GM18873 (cell line): ENCODE data around the gene NUTM2D.
"Not testable (repeated sequence)": the region's sequence is repeated elsewhere in the genome, so short reads cannot be mapped to it uniquely, and the experiment has no call there.

Source experiments
- ATAC-seq: cut with Tn5 transposase; IDR thresholded peaks from one replicate; pipeline ENCODE4 v1.9.1; 2021; ENCODE audit warnings: mild to moderate bottlenecking, moderate library complexity, moderate number of reproducible peaks; ENCODE audit not compliant: unreplicated experiment, low FRiP score

The NUTM2D gene

GRCh38 chr10:87357444-87357843, at the start of gene NUTM2D:
Gene NUTM2D, plus strand, starts transcription at chr10:87357744. Its CDS starts 522 bp downstream, at chr10:87358266.
- not testable (repeated sequence) for ATAC-seq

GRCh38 chr10:87308702-87309101, 48.8 kb upstream of the NUTM2D start:
- ATAC-seq, result not testable (repeated sequence)

- ATAC-seq, result not testable (repeated sequence)
Observed at GRCh38 chr10:87309657-87310056, 47.9 kb upstream of the NUTM2D start.

- ATAC-seq, result not testable (repeated sequence)
Observed at GRCh38 chr10:87311521-87311920, 46.0 kb upstream of the NUTM2D start.

- not testable (repeated sequence) for ATAC-seq
Observed at GRCh38 chr10:87313649-87314359, 43.7 kb upstream of the NUTM2D start.

- ATAC-seq, result not testable (repeated sequence)
Observed at GRCh38 chr10:87314360-87314973, 43.1 kb upstream of the NUTM2D start.

GRCh38 chr10:87321505-87321904, 36.0 kb upstream of the NUTM2D start:
- not testable (repeated sequence) for ATAC-seq

GRCh38 chr10:87324559-87324958, 33.0 kb upstream of the NUTM2D start:
- not testable (repeated sequence) for ATAC-seq

- not testable (repeated sequence) for ATAC-seq
Observed at GRCh38 chr10:87327958-87328357, 29.6 kb upstream of the NUTM2D start.

- ATAC-seq, result not testable (repeated sequence)
Observed at GRCh38 chr10:87329131-87329530, 28.4 kb upstream of the NUTM2D start.

- ATAC-seq, result not testable (repeated sequence)
Observed at GRCh38 chr10:87332687-87333086, 24.9 kb upstream of the NUTM2D start.

- ATAC-seq, result not testable (repeated sequence)
Observed at GRCh38 chr10:87340411-87340810, 17.1 kb upstream of the NUTM2D start.

- peak; percentile 10 for ATAC-seq
Observed at GRCh38 chr10:87341546-87342142, 15.9 kb upstream of the NUTM2D start.

GRCh38 chr10:87342249-87342710, 15.3 kb upstream of the NUTM2D start:
- ATAC-seq, result peak; percentile 90

- ATAC-seq, result peak; percentile 66
Observed at GRCh38 chr10:87342711-87343258, 14.8 kb upstream of the NUTM2D start.

- ATAC-seq, result not testable (repeated sequence)
Observed at GRCh38 chr10:87345743-87346142, 11.8 kb upstream of the NUTM2D start.

GRCh38 chr10:87350161-87350560, 7.4 kb upstream of the NUTM2D start:
- not testable (repeated sequence) for ATAC-seq

- not testable (repeated sequence) for ATAC-seq
Observed at GRCh38 chr10:87352825-87353224, 4.7 kb upstream of the NUTM2D start.

GRCh38 chr10:87355110-87355509, 2.4 kb upstream of the NUTM2D start:
- not testable (repeated sequence) for ATAC-seq

GRCh38 chr10:87358159-87358558, 615 bp downstream of the NUTM2D start:
- not testable (repeated sequence) for ATAC-seq
